HepG2 (cell line): ENCODE measurements around the gene CKAP5. TPM values are rescaled to one million over a fixed set of nuclear protein-coding genes. Genes with fewer than 3 reads are reported as not detected.

ENCODE experiments used
- ATRX ChIP-seq: sonication (generic); formaldehyde crosslinking; IDR thresholded peaks from 2 replicates; pipeline ENCODE4 v1.4.0; 2020; ENCODE audit warnings: missing genetic modification reagents, borderline replicate concordance
- BORCS8-MEF2B ChIP-seq: sonication (generic); formaldehyde crosslinking; IDR thresholded peaks from 2 replicates; pipeline ENCODE4 v1.8.0; 2022; ENCODE audit warnings: mild to moderate bottlenecking, missing genetic modification reagents
- FOXA1 ChIP-seq, 2 experiments: fragments of 450-650 bp in 1 of 2; sonication (generic) in 1 of 2; formaldehyde crosslinking in 1 of 2; IDR thresholded peaks; 2 replicates each; pipeline versions ENCODE4 v1.4.0 to v1.6.1; 2016 to 2020; ENCODE audit warnings: missing genetic modification reagents in 1 of 2
- HNF1B ChIP-seq: sonication (generic); formaldehyde crosslinking; IDR thresholded peaks from 2 replicates; pipeline ENCODE4 v1.5.1; 2020; ENCODE audit warnings: mild to moderate bottlenecking, moderate library complexity, missing genetic modification reagents
- TEF ChIP-seq: sonication (generic); formaldehyde crosslinking; IDR thresholded peaks from 2 replicates; pipeline ENCODE4 v1.5.0; 2020; ENCODE audit warnings: missing genetic modification reagents
- TMF1 ChIP-seq: sonication (generic); formaldehyde crosslinking; IDR thresholded peaks from 2 replicates; pipeline ENCODE4 v1.8.1; 2022; ENCODE audit warnings: low read depth, missing genetic modification reagents
- U2AF1 ChIP-seq: fragments of 200-400 bp; formaldehyde crosslinking; optimal IDR thresholded peaks from 2 replicates; pipeline ENCODE3; 2017; ENCODE audit warnings: mild to moderate bottlenecking, low read depth, low read length
- ZBTB26 ChIP-seq: IDR thresholded peaks from 2 replicates; pipeline ENCODE4 v1.6.1; 2016; ENCODE audit warnings: missing compliant biosample characterization, missing genetic modification reagents, borderline replicate concordance
- ZBTB43 ChIP-seq: sonication (generic); formaldehyde crosslinking; conservative IDR thresholded peaks from 2 replicates; pipeline ENCODE4 v1.4.0; 2020; ENCODE audit warnings: missing genetic modification reagents
- ZNF143 ChIP-seq: sonication (generic); formaldehyde crosslinking; IDR thresholded peaks from 2 replicates; pipeline ENCODE4 v1.4.0; 2020; ENCODE audit warnings: missing genetic modification reagents
- ZNF414 ChIP-seq: sonication (generic); formaldehyde crosslinking; IDR thresholded peaks from 2 replicates; pipeline ENCODE4 v1.5.0; 2020; ENCODE audit warnings: missing genetic modification reagents
- ZNF44 ChIP-seq: sonication (generic); formaldehyde crosslinking; IDR thresholded peaks from 2 replicates; pipeline ENCODE4 v1.5.1; 2020; ENCODE audit warnings: mild to moderate bottlenecking, missing genetic modification reagents
- polyA plus RNA-seq, 8 experiments: library from polyadenylated mRNA; depleted of rRNA in 3 of 8; stranded (reverse) in 7 of 8; unstranded in 1 of 8; fragments of >200 nt; fragmentation: Illumina TruSeq in 4 of 8; extraction: Trizol in 4 of 8; gene quantifications; 2 replicates each; pipeline versions ENCODE4 v1.2.1 to v1.2.3, GENCODE V29; 2011 to 2016; ENCODE audit warnings: low read depth in 4 of 8, missing spikeins in 1 of 8, mixed read lengths in 1 of 8; ENCODE audit not compliant: insufficient read depth in 1 of 8
- total RNA-seq, 5 experiments: library from RNA; depleted of rRNA; stranded (reverse); fragments of >200 nt; fragmentation: Illumina TruSeq; extraction: Trizol; gene quantifications; 2 replicates each; pipeline ENCODE4 v1.2.3, GENCODE V29; 2016; ENCODE audit warnings: low read depth in 1 of 5
- TF ChIP-seq, protein P1 (sequence below): sonication (generic); formaldehyde crosslinking; IDR thresholded peaks from 2 replicates; pipeline ENCODE4 v1.4.0; 2020; ENCODE audit warnings: mild to moderate bottlenecking, missing genetic modification reagents, borderline replicate concordance

CKAP5 gene
- total and polyA plus RNA-seq, 2 of the 13 experiments (the other 11 are each of a cell fraction or from before 2014, with no cell fraction given), result 79.2 to 103 TPM

- TF ChIP-seq, protein P1, sequence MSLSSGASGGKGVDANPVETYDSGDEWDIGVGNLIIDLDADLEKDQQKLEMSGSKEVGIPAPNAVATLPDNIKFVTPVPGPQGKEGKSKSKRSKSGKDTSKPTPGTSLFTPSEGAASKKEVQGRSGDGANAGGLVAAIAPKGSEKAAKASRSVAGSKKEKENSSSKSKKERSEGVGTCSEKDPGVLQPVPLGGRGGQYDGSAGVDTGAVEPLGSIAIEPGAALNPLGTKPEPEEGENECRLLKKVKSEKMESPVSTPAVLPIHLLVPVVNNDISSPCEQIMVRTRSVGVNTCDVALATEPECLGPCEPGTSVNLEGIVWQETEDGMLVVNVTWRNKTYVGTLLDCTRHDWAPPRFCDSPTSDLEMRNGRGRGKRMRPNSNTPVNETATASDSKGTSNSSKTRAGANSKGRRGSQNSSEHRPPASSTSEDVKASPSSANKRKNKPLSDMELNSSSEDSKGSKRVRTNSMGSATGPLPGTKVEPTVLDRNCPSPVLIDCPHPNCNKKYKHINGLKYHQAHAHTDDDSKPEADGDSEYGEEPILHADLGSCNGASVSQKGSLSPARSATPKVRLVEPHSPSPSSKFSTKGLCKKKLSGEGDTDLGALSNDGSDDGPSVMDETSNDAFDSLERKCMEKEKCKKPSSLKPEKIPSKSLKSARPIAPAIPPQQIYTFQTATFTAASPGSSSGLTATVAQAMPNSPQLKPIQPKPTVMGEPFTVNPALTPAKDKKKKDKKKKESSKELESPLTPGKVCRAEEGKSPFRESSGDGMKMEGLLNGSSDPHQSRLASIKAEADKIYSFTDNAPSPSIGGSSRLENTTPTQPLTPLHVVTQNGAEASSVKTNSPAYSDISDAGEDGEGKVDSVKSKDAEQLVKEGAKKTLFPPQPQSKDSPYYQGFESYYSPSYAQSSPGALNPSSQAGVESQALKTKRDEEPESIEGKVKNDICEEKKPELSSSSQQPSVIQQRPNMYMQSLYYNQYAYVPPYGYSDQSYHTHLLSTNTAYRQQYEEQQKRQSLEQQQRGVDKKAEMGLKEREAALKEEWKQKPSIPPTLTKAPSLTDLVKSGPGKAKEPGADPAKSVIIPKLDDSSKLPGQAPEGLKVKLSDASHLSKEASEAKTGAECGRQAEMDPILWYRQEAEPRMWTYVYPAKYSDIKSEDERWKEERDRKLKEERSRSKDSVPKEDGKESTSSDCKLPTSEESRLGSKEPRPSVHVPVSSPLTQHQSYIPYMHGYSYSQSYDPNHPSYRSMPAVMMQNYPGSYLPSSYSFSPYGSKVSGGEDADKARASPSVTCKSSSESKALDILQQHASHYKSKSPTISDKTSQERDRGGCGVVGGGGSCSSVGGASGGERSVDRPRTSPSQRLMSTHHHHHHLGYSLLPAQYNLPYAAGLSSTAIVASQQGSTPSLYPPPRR (CRISPR knock-in tag), result peak; percentile 95
- TF ChIP-seq ZBTB26 (CRISPR knock-in tag) (no peak), BORCS8-MEF2B (peak; percentile 45; the same call in 1 of the 2 replicates), HNF1B (CRISPR knock-in tag) (peak; percentile 100), TMF1 (CRISPR knock-in tag) (0 out of 2 replicates have a peak, but pooled peaks have one; percentile 27), ATRX (no peak), U2AF1 (no peak), ZNF143 (CRISPR knock-in tag) (peak; percentile 58), TEF (CRISPR knock-in tag) (no peak), ZNF44 (CRISPR knock-in tag) (peak; percentile 82; the same call in 1 of the 2 replicates), ZBTB43 (peak; percentile 79; the same call in 1 of the 2 replicates), ZNF414 (CRISPR knock-in tag) (peak; percentile 97), FOXA1 (IDR thresholded peaks at IDR 0.05) (peak; percentile 65), FOXA1 (CRISPR knock-in tag; IDR thresholded peaks at IDR 0.05) (peak; percentile 97)
These were observed 127.7 kb downstream of the CKAP5 start (continued) for GRCh38 chr11:46718155-46719019.
